Measurements from ENCODE around the gene TAX1BP3. TPM values are rescaled to one million over a fixed set of nuclear protein-coding genes. Genes with fewer than 3 reads are reported as not detected.
A peak's percentile ranks its signal among the peaks of the same experiment; 100 is the strongest.

Gene TAX1BP3
- total RNA-seq, 1 donor, result 164 TPM

DNA sequence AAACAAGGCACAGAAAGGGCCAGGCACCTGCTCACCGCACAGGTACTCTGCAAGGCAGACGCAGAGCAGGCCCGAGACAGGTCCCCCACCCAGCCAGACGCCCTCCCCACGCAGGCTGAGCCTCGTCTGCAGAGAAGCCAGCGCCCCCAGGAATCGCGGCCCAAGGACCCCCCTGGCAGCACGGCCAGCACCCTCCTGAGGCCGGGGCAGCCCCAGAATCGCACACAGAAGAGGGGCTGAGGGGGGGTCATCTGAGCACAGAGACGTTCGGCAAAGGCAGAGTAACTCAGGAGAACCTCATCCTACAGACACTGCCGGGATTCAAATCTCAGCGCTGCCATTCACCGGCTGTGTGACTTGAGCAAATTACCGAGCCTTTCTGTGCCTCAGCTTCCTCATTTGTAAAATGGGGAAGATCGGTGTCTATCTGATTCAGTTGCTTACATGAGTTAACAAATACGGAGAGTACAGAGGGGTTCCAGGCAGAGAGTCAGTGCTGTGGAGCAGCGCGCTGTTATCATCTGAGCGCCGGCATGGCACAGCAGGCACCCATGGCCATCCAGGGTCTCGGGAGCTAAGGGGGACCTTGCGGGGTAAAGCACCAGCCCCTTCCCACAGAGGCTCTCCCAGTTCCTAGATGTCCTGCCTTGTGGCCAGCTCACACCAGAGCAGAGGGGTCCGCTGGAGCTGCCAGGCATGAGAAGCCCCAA is 10.6 kb upstream of the TAX1BP3 start:
- Histone ChIP-seq H4K20me1 (ENCODE audit: insufficient read depth, low read length) (no peaks in the 10 kb centered on the region), H3K4me1 (ENCODE audit: insufficient read depth, low read length) (peaks cover 2% of the 10 kb centered on the region), H3K4me2 (ENCODE audit: insufficient read depth, low read length) (no peak overlapping the region), H3K4me3 (ENCODE audit: insufficient read depth, low read length) (no peak overlapping the region), H3K36me3 (ENCODE audit: insufficient read depth, low read length) (no peaks in the 10 kb centered on the region), H3K27ac (ENCODE audit: low read depth, low read length) (no peak overlapping the region), H2AFZ (ENCODE audit: low read length) (no peak overlapping the region), H3K27me3 (ENCODE audit: insufficient read depth, low read length) (peaks cover under 1% of the 10 kb centered on the region), H3K9me3 (ENCODE audit: low read depth, low read length) (no peaks in the 10 kb centered on the region), H3K79me2 (ENCODE audit: insufficient read depth, low read length) (no peaks in the 10 kb centered on the region)
- TF ChIP-seq, protein P1, sequence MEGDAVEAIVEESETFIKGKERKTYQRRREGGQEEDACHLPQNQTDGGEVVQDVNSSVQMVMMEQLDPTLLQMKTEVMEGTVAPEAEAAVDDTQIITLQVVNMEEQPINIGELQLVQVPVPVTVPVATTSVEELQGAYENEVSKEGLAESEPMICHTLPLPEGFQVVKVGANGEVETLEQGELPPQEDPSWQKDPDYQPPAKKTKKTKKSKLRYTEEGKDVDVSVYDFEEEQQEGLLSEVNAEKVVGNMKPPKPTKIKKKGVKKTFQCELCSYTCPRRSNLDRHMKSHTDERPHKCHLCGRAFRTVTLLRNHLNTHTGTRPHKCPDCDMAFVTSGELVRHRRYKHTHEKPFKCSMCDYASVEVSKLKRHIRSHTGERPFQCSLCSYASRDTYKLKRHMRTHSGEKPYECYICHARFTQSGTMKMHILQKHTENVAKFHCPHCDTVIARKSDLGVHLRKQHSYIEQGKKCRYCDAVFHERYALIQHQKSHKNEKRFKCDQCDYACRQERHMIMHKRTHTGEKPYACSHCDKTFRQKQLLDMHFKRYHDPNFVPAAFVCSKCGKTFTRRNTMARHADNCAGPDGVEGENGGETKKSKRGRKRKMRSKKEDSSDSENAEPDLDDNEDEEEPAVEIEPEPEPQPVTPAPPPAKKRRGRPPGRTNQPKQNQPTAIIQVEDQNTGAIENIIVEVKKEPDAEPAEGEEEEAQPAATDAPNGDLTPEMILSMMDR (IDR thresholded peaks at IDR 0.05; ENCODE audit: extremely low read depth, low read depth, low read length), result no peak
- DNase-seq (ENCODE audit: insufficient read length, low spot score, missing footprints), result no peak

DNA sequence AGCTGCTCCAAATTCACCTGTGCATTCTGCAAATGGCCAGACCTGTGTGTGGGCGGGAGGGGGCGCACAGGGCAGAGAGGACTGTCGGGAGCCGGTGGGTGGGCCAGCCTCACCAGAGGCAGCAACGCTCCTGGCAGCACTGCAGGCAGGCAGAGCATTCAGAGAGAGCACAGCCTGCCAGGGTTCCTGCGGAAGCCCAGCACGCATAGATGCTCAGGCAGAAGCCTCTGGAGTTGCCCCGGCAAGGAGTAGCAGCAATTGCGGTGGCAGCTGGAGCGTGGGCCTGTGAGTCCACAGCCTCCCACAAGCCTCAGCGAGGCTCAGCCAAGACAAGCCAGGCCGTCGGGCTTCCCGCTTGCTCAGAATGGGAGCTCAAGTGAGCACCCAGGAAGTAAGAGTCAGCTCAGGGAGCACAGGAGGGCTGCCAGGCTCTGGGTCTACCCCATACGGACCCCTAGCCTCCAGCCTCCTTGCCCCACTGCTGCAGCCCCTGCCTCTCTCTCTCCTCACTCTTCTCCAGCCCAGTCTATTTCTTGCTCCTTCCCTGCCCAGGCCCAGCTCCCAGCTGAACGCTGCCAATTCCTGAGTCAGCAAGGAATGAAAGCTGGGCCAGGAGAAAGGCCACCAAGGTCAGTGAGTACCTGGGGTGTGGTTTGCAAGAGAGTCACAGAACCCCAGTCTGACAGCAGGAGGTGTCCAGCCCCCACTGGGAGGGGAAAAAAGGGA is 9.9 kb upstream of the TAX1BP3 start:
- Histone ChIP-seq H3K36me3 (ENCODE audit: insufficient read depth, low read length) (no peaks in the 10 kb centered on the region), H3K27me3 (ENCODE audit: insufficient read depth, low read length) (no peaks in the 10 kb centered on the region), H3K27ac (ENCODE audit: low read depth, low read length) (no peak overlapping the region), H3K4me3 (ENCODE audit: insufficient read depth, low read length) (no peak overlapping the region), H3K4me1 (ENCODE audit: insufficient read depth, low read length) (peaks cover 2% of the 10 kb centered on the region), H4K20me1 (ENCODE audit: insufficient read depth, low read length) (no peaks in the 10 kb centered on the region), H3K9me3 (ENCODE audit: low read depth, low read length) (no peaks in the 10 kb centered on the region), H3K4me2 (ENCODE audit: insufficient read depth, low read length) (no peak overlapping the region), H2AFZ (ENCODE audit: low read length) (peak overlapping the region; percentile 62), H3K79me2 (ENCODE audit: insufficient read depth, low read length) (no peaks in the 10 kb centered on the region)
- peak; percentile 91 for DNase-seq (ENCODE audit: insufficient read length, low spot score, missing footprints)
- TF ChIP-seq, protein P1 (IDR thresholded peaks at IDR 0.05; ENCODE audit: extremely low read depth, low read depth, low read length), result no peak

- no peak overlapping the region for H3K27ac ChIP-seq (ENCODE audit: low read depth, low read length)
- H3K4me3 ChIP-seq (ENCODE audit: insufficient read depth, low read length), result no peak overlapping the region
- no peak for DNase-seq (ENCODE audit: insufficient read length, low spot score, missing footprints)
- no peak overlapping the region for H2AFZ ChIP-seq (ENCODE audit: low read length)
- H3K36me3 ChIP-seq (ENCODE audit: insufficient read depth, low read length), result no peaks in the 10 kb centered on the region
- H3K79me2 ChIP-seq (ENCODE audit: insufficient read depth, low read length), result no peaks in the 10 kb centered on the region
- H3K9me3 ChIP-seq (ENCODE audit: low read depth, low read length), result no peaks in the 10 kb centered on the region
- TF ChIP-seq, protein P1 (IDR thresholded peaks at IDR 0.05; ENCODE audit: extremely low read depth, low read depth, low read length), result no peak
- peaks cover 4% of the 10 kb centered on the region for H4K20me1 ChIP-seq (ENCODE audit: insufficient read depth, low read length)
- no peaks in the 10 kb centered on the region for H3K27me3 ChIP-seq (ENCODE audit: insufficient read depth, low read length)
- no peak overlapping the region for H3K4me2 ChIP-seq (ENCODE audit: insufficient read depth, low read length)
- H3K4me1 ChIP-seq (ENCODE audit: insufficient read depth, low read length), result peaks cover 2% of the 10 kb centered on the region
These were observed 7.5 kb upstream of the TAX1BP3 start for GRCh38 chr17:3675886-3676285.

- TF ChIP-seq, protein P1 (IDR thresholded peaks at IDR 0.05; ENCODE audit: extremely low read depth, low read depth, low read length), result no peak
- no peak for DNase-seq (ENCODE audit: insufficient read length, low spot score, missing footprints)
- Histone ChIP-seq H3K9me3 (ENCODE audit: low read depth, low read length) (no peaks in the 10 kb centered on the region), H3K4me1 (ENCODE audit: insufficient read depth, low read length) (peaks cover 8% of the 10 kb centered on the region), H3K27me3 (ENCODE audit: insufficient read depth, low read length) (no peaks in the 10 kb centered on the region), H3K4me3 (ENCODE audit: insufficient read depth, low read length) (no peak overlapping the region), H3K36me3 (ENCODE audit: insufficient read depth, low read length) (peaks cover 6% of the 10 kb centered on the region), H3K79me2 (ENCODE audit: insufficient read depth, low read length) (peaks cover 23% of the 10 kb centered on the region), H3K27ac (ENCODE audit: low read depth, low read length) (no peak overlapping the region), H3K4me2 (ENCODE audit: insufficient read depth, low read length) (no peak overlapping the region), H2AFZ (ENCODE audit: low read length) (no peak overlapping the region), H4K20me1 (ENCODE audit: insufficient read depth, low read length) (peaks cover 8% of the 10 kb centered on the region)
These were observed 4.2 kb upstream of the TAX1BP3 start for GRCh38 chr17:3672571-3672970.

All from osteoblast (primary cell).